ENCODE results near the gene PRKCE. TPM values are rescaled to one million over a fixed set of nuclear protein-coding genes. Genes with fewer than 3 reads are reported as not detected.

The PRKCE gene
- polyA plus RNA-seq, 3 donors: 1.3 to 7.7 (median 2.3) TPM

DNA sequence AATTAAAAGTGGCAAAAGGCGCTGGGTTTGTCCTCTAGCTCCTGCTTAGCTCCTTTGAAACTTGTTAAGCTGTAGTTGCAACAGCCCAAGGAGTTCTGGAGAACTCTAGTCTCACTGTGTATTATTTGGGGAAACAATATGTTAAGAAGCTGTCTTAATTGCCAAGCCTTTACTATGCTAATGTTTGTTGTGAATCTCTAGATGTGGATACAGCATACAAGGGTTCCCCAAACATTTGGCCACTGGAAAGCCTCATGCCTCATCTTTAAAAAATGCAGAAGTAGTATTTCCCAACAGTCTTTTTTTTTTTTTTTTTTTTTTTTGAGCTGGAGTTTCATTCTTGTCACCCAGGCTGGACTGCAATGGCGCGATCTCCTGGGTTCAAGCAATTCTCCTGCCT is 236.7 kb downstream of the PRKCE start:
- DNase-seq: peak; percentile 70 to 81 (median 72)
- H2AFZ ChIP-seq (ENCODE audit: insufficient read depth, low read depth, low read length, poor library complexity, severe bottlenecking): no peak overlapping the region
- peak overlapping the region in 1 of 3 experiments; percentile 67 for H3K4me3 ChIP-seq (replicated peaks in 1 of 3; ENCODE audit: low read depth in 2 of 3, low read length in 3 of 3)
- Mint-ChIP-seq H3K27ac (peak overlapping the region; percentile 90 to 99 (median 94)), H3K9me3 (peaks cover 0 to 2% (median 0%) of the 10 kb centered on the region in 7 donors), H3K36me3 (peaks cover 2 to 4% of the 10 kb centered on the region in 2 donors), H3K27me3 (ENCODE audit: low read depth in 3 of 3) (no peaks in the 10 kb centered on the region), H3K4me3 (peak overlapping the region in 1 of 2 donors; percentile 48), H3K4me1 (peaks cover 94% of the 10 kb centered on the region)
- H3K9me3 ChIP-seq (replicated peaks in 1 of 2; ENCODE audit: control insufficient read depth in 1 of 2, insufficient read depth in 1 of 2, low read length in 2 of 2): no peaks in the 10 kb centered on the region
- peak overlapping the region; percentile 81 to 96 for H3K27ac ChIP-seq (ENCODE audit: low read depth in 1 of 2, low read length in 2 of 2)
- no peaks in the 10 kb centered on the region for H4K20me1 ChIP-seq (ENCODE audit: insufficient read depth, low read length)
- peak overlapping the region; percentile 73 for H3K4me2 ChIP-seq (replicated peaks; ENCODE audit: extremely low read depth, low read length, poor library complexity, severe bottlenecking)
- no peak overlapping the region for H3K9ac ChIP-seq (ENCODE audit: insufficient read depth, low read length, poor library complexity, severe bottlenecking)
- WGBS (ENCODE audit: insufficient coverage): 92% methylated on average over 1 of the region's 3 CpGs
- TF ChIP-seq, protein P1, sequence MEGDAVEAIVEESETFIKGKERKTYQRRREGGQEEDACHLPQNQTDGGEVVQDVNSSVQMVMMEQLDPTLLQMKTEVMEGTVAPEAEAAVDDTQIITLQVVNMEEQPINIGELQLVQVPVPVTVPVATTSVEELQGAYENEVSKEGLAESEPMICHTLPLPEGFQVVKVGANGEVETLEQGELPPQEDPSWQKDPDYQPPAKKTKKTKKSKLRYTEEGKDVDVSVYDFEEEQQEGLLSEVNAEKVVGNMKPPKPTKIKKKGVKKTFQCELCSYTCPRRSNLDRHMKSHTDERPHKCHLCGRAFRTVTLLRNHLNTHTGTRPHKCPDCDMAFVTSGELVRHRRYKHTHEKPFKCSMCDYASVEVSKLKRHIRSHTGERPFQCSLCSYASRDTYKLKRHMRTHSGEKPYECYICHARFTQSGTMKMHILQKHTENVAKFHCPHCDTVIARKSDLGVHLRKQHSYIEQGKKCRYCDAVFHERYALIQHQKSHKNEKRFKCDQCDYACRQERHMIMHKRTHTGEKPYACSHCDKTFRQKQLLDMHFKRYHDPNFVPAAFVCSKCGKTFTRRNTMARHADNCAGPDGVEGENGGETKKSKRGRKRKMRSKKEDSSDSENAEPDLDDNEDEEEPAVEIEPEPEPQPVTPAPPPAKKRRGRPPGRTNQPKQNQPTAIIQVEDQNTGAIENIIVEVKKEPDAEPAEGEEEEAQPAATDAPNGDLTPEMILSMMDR (IDR thresholded peaks at IDR 0.05): no peak
- peaks cover 18% of the 10 kb centered on the region for H3K79me2 ChIP-seq (ENCODE audit: insufficient read depth, low read length)
- no peaks in the 10 kb centered on the region for H3K27me3 ChIP-seq (ENCODE audit: control insufficient read depth in 2 of 2, insufficient read depth in 2 of 2, low read length in 2 of 2)
- H3K4me1 ChIP-seq (ENCODE audit: control insufficient read depth in 1 of 2, insufficient read depth in 2 of 2, low read length in 2 of 2): peaks cover 96 to 98% of the 10 kb centered on the region in 2 donors
- H3K36me3 ChIP-seq (replicated peaks in 1 of 2; ENCODE audit: control insufficient read depth in 1 of 2, insufficient read depth in 2 of 2, low read length in 2 of 2): no peaks in the 10 kb centered on the region
- intact Hi-C loops (cut with micrococcal nuclease): loop anchor here in 1 of 2 donors (5.0 kb wide), 1 partner anchor 49 kb away; no protein-coding TSS in a partner anchor

DNA sequence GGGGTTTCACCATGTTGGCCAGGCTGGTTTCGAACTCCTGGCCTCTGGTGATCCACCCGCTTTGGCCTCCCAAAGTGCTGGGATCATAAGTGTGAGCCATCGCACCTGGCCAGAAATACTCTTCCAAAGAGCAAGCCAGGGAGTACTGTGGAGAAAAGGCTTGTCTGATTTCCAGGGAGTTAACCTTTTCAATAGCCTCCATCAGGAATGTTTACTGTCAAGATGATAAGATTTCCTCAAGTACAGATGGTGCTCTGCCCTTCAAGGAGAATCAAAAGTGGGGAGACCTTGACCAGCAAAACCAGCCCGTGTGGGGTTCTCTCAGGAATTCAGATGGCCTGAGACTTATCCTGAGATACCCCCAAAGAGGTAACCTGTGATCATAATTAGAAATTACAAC is 237.2 kb downstream of the PRKCE start:
- peaks cover 20% of the 10 kb centered on the region for H3K79me2 ChIP-seq (ENCODE audit: insufficient read depth, low read length)
- no peak overlapping the region for H3K9ac ChIP-seq (ENCODE audit: insufficient read depth, low read length, poor library complexity, severe bottlenecking)
- TF ChIP-seq, protein P1 (IDR thresholded peaks at IDR 0.05): no peak
- Mint-ChIP-seq H3K4me3 (peak overlapping the region; percentile 26 to 48), H3K4me1 (peaks cover 94% of the 10 kb centered on the region), H3K27me3 (ENCODE audit: low read depth in 3 of 3) (no peaks in the 10 kb centered on the region), H3K27ac (peak overlapping the region; percentile 90 to 99 (median 94)), H3K36me3 (peaks cover 2 to 3% of the 10 kb centered on the region in 2 donors), H3K9me3 (peaks cover 0 to 2% (median 0%) of the 10 kb centered on the region in 7 donors)
- DNase-seq: no peak
- no peaks in the 10 kb centered on the region for H3K36me3 ChIP-seq (replicated peaks in 1 of 2; ENCODE audit: control insufficient read depth in 1 of 2, insufficient read depth in 2 of 2, low read length in 2 of 2)
- H4K20me1 ChIP-seq (ENCODE audit: insufficient read depth, low read length): no peaks in the 10 kb centered on the region
- H3K4me1 ChIP-seq (ENCODE audit: control insufficient read depth in 1 of 2, insufficient read depth in 2 of 2, low read length in 2 of 2): peaks cover 99 to 100% of the 10 kb centered on the region in 2 donors
- WGBS (ENCODE audit: insufficient coverage): 100% methylated on average over 2 of the region's 4 CpGs
- no peaks in the 10 kb centered on the region for H3K27me3 ChIP-seq (ENCODE audit: control insufficient read depth in 2 of 2, insufficient read depth in 2 of 2, low read length in 2 of 2)
- H3K9me3 ChIP-seq (replicated peaks in 1 of 2; ENCODE audit: control insufficient read depth in 1 of 2, insufficient read depth in 1 of 2, low read length in 2 of 2): no peaks in the 10 kb centered on the region
- H3K27ac ChIP-seq (ENCODE audit: low read depth in 1 of 2, low read length in 2 of 2): peak overlapping the region; percentile 81 to 96
- H3K4me2 ChIP-seq (replicated peaks; ENCODE audit: extremely low read depth, low read length, poor library complexity, severe bottlenecking): peak overlapping the region; percentile 73
- peak overlapping the region; percentile 12 for H2AFZ ChIP-seq (ENCODE audit: insufficient read depth, low read depth, low read length, poor library complexity, severe bottlenecking)
- intact Hi-C loops (cut with micrococcal nuclease): loop anchor here in 1 of 2 donors (5.0 kb wide), 1 partner anchor 49 kb away; no protein-coding TSS in a partner anchor
- peak overlapping the region in 1 of 3 experiments; percentile 67 for H3K4me3 ChIP-seq (replicated peaks in 1 of 3; ENCODE audit: low read depth in 2 of 3, low read length in 3 of 3)
